Spleen (tissue), 11 donors: ENCODE results near the gene ZNF512B. TPM values are rescaled to one million over a fixed set of nuclear protein-coding genes. Genes with fewer than 3 reads are reported as not detected.

Experiments
- DNase-seq: peaks from one replicate; pipeline ENCODE4 v3.0.0-alpha.2; 2020
- H3K27ac ChIP-seq, 8 donors: fragments of 200-600 bp; sonication (generic) in 7 of 8; 1 replicate in 4 of 8; 2 replicates in 4 of 8; pipeline versions ENCODE4 v1.5.0 to v1.8.0; 2016 to 2021; ENCODE audit warnings: inconsistent platforms in 4 of 8, mild to moderate bottlenecking in 4 of 8, moderate library complexity in 1 of 8
- H3K27me3 ChIP-seq, 7 donors: fragments of 200-600 bp; sonication (generic) in 6 of 7; replicated peaks in 1 of 7; 1 replicate in 4 of 7; 2 replicates in 3 of 7; pipeline versions ENCODE4 v1.5.0 to v1.8.0; 2016 to 2021; ENCODE audit warnings: inconsistent platforms in 3 of 7, mild to moderate bottlenecking in 1 of 7
- H3K36me3 ChIP-seq, 6 donors: fragments of 200-600 bp; sonication (generic) in 5 of 6; 1 replicate in 4 of 6; 2 replicates in 2 of 6; pipeline versions ENCODE4 v1.5.0 to v1.8.0; 2016 to 2021; ENCODE audit warnings: inconsistent platforms in 2 of 6
- H3K4me1 ChIP-seq, 6 donors: fragments of 200-600 bp; sonication (generic) in 5 of 6; 1 replicate in 3 of 6; 2 replicates in 3 of 6; pipeline versions ENCODE4 v1.5.0 to v1.8.0; 2016 to 2021; ENCODE audit warnings: inconsistent platforms in 3 of 6
- H3K4me3 ChIP-seq, 8 donors: fragments of 200-600 bp; sonication (generic) in 7 of 8; 1 replicate in 4 of 8; 2 replicates in 4 of 8; pipeline versions ENCODE4 v1.5.0 to v1.8.0; 2016 to 2021; ENCODE audit warnings: inconsistent platforms in 4 of 8, mild to moderate bottlenecking in 4 of 8, moderate library complexity in 2 of 8
- H3K9me3 ChIP-seq, 8 donors: fragments of 200-600 bp; sonication (generic) in 7 of 8; 1 replicate in 4 of 8; 2 replicates in 4 of 8; pipeline versions ENCODE4 v1.5.0 to v1.8.0; 2016 to 2021; ENCODE audit warnings: inconsistent platforms in 4 of 8
- POLR2A ChIP-seq, 3 donors: fragments of 450-650 bp; IDR thresholded peaks; one replicate each; pipeline ENCODE4 v1.5.1; 2017; ENCODE audit warnings: antibody characterized with exemption in 3 of 3, mild to moderate bottlenecking in 1 of 3
- POLR2AphosphoS5 ChIP-seq, 3 donors: sonication (generic); formaldehyde crosslinking; IDR thresholded peaks; one replicate each; pipeline ENCODE4 v1.5.1; 2017; ENCODE audit warnings: antibody characterized with exemption in 3 of 3
- WGBS, 5 donors: extraction: QIAGEN DNeasy Blood & Tissue Kit in 3 of 5; methylation state at CpG; one replicate each; pipeline versions ENCODE4 v1.1.5 to v1.1.7; 2013 to 2018; 5-methylcytosine and 5-hydroxymethylcytosine counted together
- intact Hi-C: fragments of 100-400 bp; cut with DNase I; formaldehyde crosslinking; loops from one replicate; pipeline ENCODE4 v1.15.0; 2023; ENCODE audit warnings: low total_unique reads
- polyA plus RNA-seq, 3 donors: library from polyadenylated mRNA; stranded (reverse); fragments of 200-250 nt; gene quantifications; one replicate each; pipeline ENCODE4 v1.2.1, GENCODE V29; 2013
- total RNA-seq, 7 donors: library from RNA; depleted of rRNA in 3 of 7; stranded (reverse); fragments of >200 nt in 3 of 7; fragmentation: NEBNext Ultra II Directional in 4 of 7; extraction: Animal tissue kit (Norgen Biotek cat#: 25700) in 4 of 7; gene quantifications; one replicate each; pipeline versions ENCODE4 v1.1.0 to v1.2.1, GENCODE V29; 2016 to 2021
- TF ChIP-seq, protein P1 (sequence below), 11 experiments: fragments of 200-600 bp in 7 of 11; fragments of 450-650 bp in 4 of 11; sonication (generic) in 4 of 11; IDR thresholded peaks in 8 of 11; conservative IDR thresholded peaks in 3 of 11; 1 replicate in 7 of 11; 2 replicates in 4 of 11; pipeline versions ENCODE4 v1.4.0 to v1.8.0; 2016 to 2021; ENCODE audit warnings: antibody characterized with exemption in 11 of 11, inconsistent platforms in 4 of 11, mild to moderate bottlenecking in 1 of 11
- donor health status: healthy with polysubstance abuse.
- donor health status: DM: no; HTN: no; CAD: no; lungs with moderate emphysema.
- donor health status: DM: no; HTN: no; CAD: no.
- donor health status: Bipolar disorder and iron deficiency.
- donor health status: healthy.
- donor health status: DM: no; HTN: no; CAD: no.
- donor health status: DM: yes; HTN: yes; CAD: no.

ZNF512B gene
- total and polyA plus RNA-seq, 10 donors: 3.4 to 21.8 (median 12.4) TPM

DNA sequence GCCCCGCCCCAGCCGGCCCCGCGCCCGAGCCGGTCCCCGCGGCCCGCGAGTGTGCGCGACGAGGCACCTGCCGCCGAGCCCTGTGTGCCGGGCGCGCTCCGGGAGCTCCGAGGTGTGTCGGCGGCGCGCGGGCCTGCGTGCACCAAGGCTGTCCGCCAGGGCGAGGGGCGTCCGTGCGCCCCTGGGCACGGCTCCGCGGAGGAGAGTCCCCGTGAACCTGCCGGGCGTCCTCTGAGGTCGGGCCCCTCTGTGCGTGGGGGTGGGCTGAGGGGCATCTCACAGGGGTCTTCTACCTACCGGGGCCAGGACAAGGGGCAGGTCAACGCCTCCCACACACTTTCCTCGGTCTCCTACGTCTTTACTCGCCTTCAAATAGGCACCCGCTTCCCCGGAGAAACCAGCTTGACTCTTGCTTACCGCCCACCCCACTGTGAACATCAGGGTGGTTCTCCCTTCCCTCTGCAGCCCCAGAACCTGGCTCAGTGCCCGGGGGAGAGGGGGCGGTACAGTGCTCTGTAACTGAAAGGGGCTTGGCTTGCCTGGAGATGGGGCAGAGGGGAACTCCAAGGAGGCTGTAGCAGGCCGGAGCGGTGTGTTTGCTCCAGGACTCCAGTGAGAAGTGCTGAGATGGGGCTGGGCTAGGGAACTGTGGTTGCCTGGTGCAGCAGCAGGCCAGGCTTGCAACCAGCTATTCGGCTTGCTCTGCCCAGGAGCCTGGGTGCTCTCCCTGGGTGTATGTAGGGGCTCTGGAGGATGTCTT lies 10.0 kb upstream of the ZNF512B start, which contains the start of gene SAMD10:
Gene SAMD10 (minus strand): TSS at position 86 of the 760 bp plus-strand sequence. CDS start 175 bp downstream, outside the sequence.
- DNase-seq: peak; percentile 91
- intact Hi-C loops: loop anchor here (5.0 to 10.0 kb wide), 2 partner anchors 55 to 83 kb away; partner anchors contain the start of genes C20orf204 and TCEA2
- Histone ChIP-seq H3K27ac (peak within 1 kb of the TSS; percentile 83 to 93 (median 90)), H3K27me3 (no peaks in the 10 kb centered on the region), H3K4me1 (peaks cover 41 to 75% (median 57%) of the 10 kb centered on the region in 6 donors), H3K36me3 (peaks cover 0 to 41% (median 21%) of the 10 kb centered on the region in 6 donors), H3K4me3 (peak within 1 kb of the TSS; percentile 45 to 96 (median 78)), H3K9me3 (no peaks in the 10 kb centered on the region)
- TF ChIP-seq, protein P1, sequence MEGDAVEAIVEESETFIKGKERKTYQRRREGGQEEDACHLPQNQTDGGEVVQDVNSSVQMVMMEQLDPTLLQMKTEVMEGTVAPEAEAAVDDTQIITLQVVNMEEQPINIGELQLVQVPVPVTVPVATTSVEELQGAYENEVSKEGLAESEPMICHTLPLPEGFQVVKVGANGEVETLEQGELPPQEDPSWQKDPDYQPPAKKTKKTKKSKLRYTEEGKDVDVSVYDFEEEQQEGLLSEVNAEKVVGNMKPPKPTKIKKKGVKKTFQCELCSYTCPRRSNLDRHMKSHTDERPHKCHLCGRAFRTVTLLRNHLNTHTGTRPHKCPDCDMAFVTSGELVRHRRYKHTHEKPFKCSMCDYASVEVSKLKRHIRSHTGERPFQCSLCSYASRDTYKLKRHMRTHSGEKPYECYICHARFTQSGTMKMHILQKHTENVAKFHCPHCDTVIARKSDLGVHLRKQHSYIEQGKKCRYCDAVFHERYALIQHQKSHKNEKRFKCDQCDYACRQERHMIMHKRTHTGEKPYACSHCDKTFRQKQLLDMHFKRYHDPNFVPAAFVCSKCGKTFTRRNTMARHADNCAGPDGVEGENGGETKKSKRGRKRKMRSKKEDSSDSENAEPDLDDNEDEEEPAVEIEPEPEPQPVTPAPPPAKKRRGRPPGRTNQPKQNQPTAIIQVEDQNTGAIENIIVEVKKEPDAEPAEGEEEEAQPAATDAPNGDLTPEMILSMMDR (IDR thresholded peaks at IDR 0.05 in 8 of 11, conservative IDR thresholded peaks at IDR 0.05 in 3 of 11): peak in 5 of 11 experiments; percentile 6 to 37 (median 32)
- peak in 1 of 3 donors; percentile 40 for TF ChIP-seq POLR2AphosphoS5 (IDR thresholded peaks at IDR 0.05)
- TF ChIP-seq POLR2A (IDR thresholded peaks at IDR 0.05): no peak
- WGBS, 5 donors: 0 to 3% (median 1%) methylated on average over 18 to 52 of the region's 52 CpGs

DNA sequence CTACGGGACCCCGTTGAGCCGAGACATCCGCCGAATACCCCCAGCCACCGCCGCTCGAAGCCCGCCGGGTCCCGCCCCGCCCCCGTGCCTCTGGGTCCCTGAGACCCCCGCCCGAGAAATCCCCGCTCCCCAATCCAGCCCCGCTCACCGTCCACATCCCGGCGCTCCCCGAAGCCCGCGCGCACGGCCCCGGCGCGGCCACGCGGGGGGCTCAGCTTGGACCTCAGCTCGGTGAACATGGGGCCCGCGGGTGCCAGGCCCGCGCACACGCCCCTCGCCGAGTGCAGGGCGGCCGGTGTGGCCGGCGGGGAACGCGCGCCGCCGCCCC lies 9.5 kb upstream of the ZNF512B start:
- TF ChIP-seq POLR2AphosphoS5 (IDR thresholded peaks at IDR 0.05): no peak
- TF ChIP-seq, protein P1 (IDR thresholded peaks at IDR 0.05 in 8 of 11, conservative IDR thresholded peaks at IDR 0.05 in 3 of 11): no peak
- no peak for TF ChIP-seq POLR2A (IDR thresholded peaks at IDR 0.05)
- H3K4me3 ChIP-seq: peak overlapping the region; percentile 45 to 96 (median 72)
- intact Hi-C loops: no loop called here
- no peaks in the 10 kb centered on the region for H3K9me3 ChIP-seq
- peaks cover 0 to 40% (median 16%) of the 10 kb centered on the region in 6 donors for H3K36me3 ChIP-seq
- WGBS, 5 donors: 0 to 1% (median 1%) methylated on average over 12 to 47 of the region's 47 CpGs
- no peak for DNase-seq
- peak overlapping the region; percentile 76 to 93 (median 88) for H3K27ac ChIP-seq
- H3K4me1 ChIP-seq: peaks cover 41 to 74% (median 58%) of the 10 kb centered on the region in 6 donors
- H3K27me3 ChIP-seq: no peaks in the 10 kb centered on the region

DNA sequence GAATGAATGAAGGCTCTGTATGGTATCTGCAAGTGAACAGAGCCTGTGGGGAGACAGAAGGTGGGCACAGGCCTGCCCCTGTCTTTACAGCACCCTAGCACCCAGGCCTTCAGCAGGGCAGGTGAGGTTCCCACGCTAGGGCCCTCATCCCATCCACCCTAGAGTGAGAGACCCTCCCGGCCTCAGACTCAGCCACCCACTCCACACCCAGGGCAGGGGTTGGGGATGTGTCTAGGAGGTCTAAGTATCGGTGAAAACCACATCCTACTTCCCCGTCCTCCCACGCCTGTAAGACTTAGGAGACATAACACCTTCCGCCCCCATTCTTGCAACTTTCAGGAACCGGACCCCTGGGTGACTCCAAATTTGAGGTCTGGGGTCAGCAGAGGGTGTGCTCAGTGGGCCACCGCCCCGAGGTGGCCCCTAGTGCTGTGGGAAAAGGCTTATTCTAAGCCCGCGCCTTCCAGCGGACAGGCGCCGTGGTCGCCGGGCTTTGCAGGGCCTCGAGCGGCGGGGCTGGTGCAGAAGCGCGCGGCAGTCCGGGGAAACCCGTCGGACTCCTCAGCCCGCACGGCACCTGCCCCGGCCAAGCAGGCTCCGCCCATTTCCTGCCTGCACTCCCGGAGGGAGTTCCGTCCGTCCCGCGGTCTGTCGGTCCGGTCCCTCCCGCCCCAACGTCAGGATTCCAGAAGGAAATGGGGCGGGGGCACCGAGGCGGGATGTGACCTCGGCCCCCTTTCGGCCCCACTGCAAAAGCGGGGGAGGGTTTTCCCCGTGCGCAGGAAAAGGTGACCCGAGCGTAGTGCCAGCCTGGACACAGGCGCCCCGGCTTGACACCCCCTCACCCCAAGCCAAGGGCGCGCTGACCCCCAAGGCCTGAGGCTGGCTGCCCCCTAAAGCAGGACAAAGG lies 8.8 kb upstream of the ZNF512B start:
- H3K9me3 ChIP-seq: no peaks in the 10 kb centered on the region
- H3K4me3 ChIP-seq: peak overlapping the region; percentile 45 to 96 (median 72)
- TF ChIP-seq, protein P1 (IDR thresholded peaks at IDR 0.05 in 8 of 11, conservative IDR thresholded peaks at IDR 0.05 in 3 of 11): no peak
- TF ChIP-seq POLR2A (IDR thresholded peaks at IDR 0.05): no peak
- TF ChIP-seq POLR2AphosphoS5 (IDR thresholded peaks at IDR 0.05): peak; percentile 72 to 80 (median 80)
- H3K36me3 ChIP-seq: peaks cover 0 to 34% (median 9%) of the 10 kb centered on the region in 6 donors
- intact Hi-C loops: no loop called here
- peaks cover 46 to 74% (median 62%) of the 10 kb centered on the region in 6 donors for H3K4me1 ChIP-seq
- WGBS, 5 donors: 3 to 8% (median 4%) methylated on average over 22 to 52 of the region's 52 CpGs
- H3K27me3 ChIP-seq: no peaks in the 10 kb centered on the region
- peak overlapping the region; percentile 76 to 93 (median 88) for H3K27ac ChIP-seq
- DNase-seq: peak; percentile 92
